OCI-LY3 (cell line): Measurements from ENCODE around the gene ALDH1B1.

ENCODE experiments used
- H2AFZ ChIP-seq: fragments of 200-600, 300-600 bp; shearing (Covaris generic); 2 replicates; pipeline ENCODE4 v1.6.0; 2014; ENCODE audit warnings: antibody characterized with exemption, low read depth, low read length
- H3K27ac ChIP-seq: fragments of 200-600, 300-600 bp; sonication (generic); 2 replicates; pipeline ENCODE4 v1.5.1; 2014; ENCODE audit warnings: mild to moderate bottlenecking, low read length, moderate library complexity, mixed read lengths
- H3K27me3 ChIP-seq: fragments of 200-600, 300-600 bp; sonication (generic); 2 replicates; pipeline ENCODE4 v1.6.1; 2014; ENCODE audit warnings: low read depth, low read length, mixed read lengths
- H3K36me3 ChIP-seq: fragments of 200-600, 300-600 bp; sonication (generic); replicated peaks from 2 replicates; pipeline ENCODE3; 2014; ENCODE audit warnings: low read depth, low read length, mixed read lengths
- H3K4me1 ChIP-seq: fragments of 300-600, 200-600 bp; sonication (generic); 2 replicates; pipeline ENCODE4 v1.6.1; 2014; ENCODE audit warnings: low read length, mixed read lengths
- H3K4me2 ChIP-seq: fragments of 200-600, 300-600 bp; sonication (generic); 2 replicates; pipeline ENCODE4 v1.6.1; 2014; ENCODE audit warnings: low read length, mixed read lengths
- H3K4me3 ChIP-seq: fragments of 300-600, 200-600 bp; sonication (generic); 2 replicates; pipeline ENCODE4 v1.5.1; 2014; ENCODE audit warnings: antibody characterized with exemption, mild to moderate bottlenecking, low read length, moderate library complexity
- H3K79me2 ChIP-seq: fragments of 300-600, 200-600 bp; shearing (Covaris generic); 2 replicates; pipeline ENCODE4 v1.6.1; 2014; ENCODE audit warnings: mild to moderate bottlenecking, low read length, mixed read lengths
- H3K9ac ChIP-seq: fragments of 300-600, 200-600 bp; shearing (Covaris generic); 2 replicates; pipeline ENCODE4 v1.6.0; 2014; ENCODE audit warnings: mild to moderate bottlenecking, low read length, moderate library complexity
- H3K9me3 ChIP-seq: fragments of 200-600, 300-600 bp; shearing (Covaris generic); 2 replicates; pipeline ENCODE4 v1.6.1; 2014; ENCODE audit warnings: low read length, mixed read lengths; ENCODE audit not compliant: insufficient read depth
- H4K20me1 ChIP-seq: fragments of 200-600, 300-600 bp; sonication (generic); 2 replicates; pipeline ENCODE4 v1.6.1; 2016; ENCODE audit warnings: low read length, mixed read lengths; ENCODE audit not compliant: insufficient read depth
- EZH2phosphoT487 ChIP-seq: fragments of 200-600 bp; shearing (Covaris generic); IDR thresholded peaks from 2 replicates; pipeline ENCODE4 v1.6.1; 2018; ENCODE audit warnings: antibody characterized with exemption, mixed run types, low read depth
- TF ChIP-seq, protein P1 (sequence below): fragments of 200-600, 300-600 bp; sonication (generic); IDR thresholded peaks from 2 replicates; pipeline ENCODE4 v1.5.1; 2014; ENCODE audit warnings: antibody characterized with exemption, low read length, low read depth

ALDH1B1 gene

DNA sequence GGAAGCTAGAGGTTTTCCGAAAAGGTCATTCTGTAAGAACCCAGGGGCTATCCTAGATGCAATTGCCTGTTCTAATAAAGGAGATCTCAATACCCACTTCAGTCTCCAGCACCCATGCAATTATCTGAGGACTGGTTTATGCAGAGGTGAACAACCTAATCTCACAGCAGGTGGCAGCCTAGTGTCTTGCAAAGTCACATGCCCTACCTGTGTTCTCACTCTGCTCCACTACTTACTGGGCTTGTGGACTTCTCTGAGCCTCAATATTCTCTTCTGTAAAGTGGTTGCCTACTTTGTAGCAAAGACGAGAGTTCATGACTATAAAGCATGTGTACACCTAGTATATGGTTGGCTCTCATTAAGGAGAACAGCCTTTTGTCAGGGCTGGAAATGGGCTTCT, 21.0 kb upstream of the ALDH1B1 start:
- peaks cover 6% of the 10 kb centered on the region; the same call in 1 of the 2 replicates for H3K4me1 ChIP-seq
- no peak overlapping the region for H2AFZ ChIP-seq
- no peaks in the 10 kb centered on the region for H3K79me2 ChIP-seq
- no peaks in the 10 kb centered on the region for H3K36me3 ChIP-seq
- TF ChIP-seq EZH2phosphoT487: no peak
- TF ChIP-seq, protein P1, sequence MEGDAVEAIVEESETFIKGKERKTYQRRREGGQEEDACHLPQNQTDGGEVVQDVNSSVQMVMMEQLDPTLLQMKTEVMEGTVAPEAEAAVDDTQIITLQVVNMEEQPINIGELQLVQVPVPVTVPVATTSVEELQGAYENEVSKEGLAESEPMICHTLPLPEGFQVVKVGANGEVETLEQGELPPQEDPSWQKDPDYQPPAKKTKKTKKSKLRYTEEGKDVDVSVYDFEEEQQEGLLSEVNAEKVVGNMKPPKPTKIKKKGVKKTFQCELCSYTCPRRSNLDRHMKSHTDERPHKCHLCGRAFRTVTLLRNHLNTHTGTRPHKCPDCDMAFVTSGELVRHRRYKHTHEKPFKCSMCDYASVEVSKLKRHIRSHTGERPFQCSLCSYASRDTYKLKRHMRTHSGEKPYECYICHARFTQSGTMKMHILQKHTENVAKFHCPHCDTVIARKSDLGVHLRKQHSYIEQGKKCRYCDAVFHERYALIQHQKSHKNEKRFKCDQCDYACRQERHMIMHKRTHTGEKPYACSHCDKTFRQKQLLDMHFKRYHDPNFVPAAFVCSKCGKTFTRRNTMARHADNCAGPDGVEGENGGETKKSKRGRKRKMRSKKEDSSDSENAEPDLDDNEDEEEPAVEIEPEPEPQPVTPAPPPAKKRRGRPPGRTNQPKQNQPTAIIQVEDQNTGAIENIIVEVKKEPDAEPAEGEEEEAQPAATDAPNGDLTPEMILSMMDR: peak; percentile 68
- no peak overlapping the region for H3K9ac ChIP-seq
- no peaks in the 10 kb centered on the region for H4K20me1 ChIP-seq
- H3K4me2 ChIP-seq: no peak overlapping the region
- no peaks in the 10 kb centered on the region for H3K9me3 ChIP-seq
- H3K4me3 ChIP-seq: no peak overlapping the region
- H3K27ac ChIP-seq: no peak overlapping the region
- peaks cover 20% of the 10 kb centered on the region for H3K27me3 ChIP-seq

DNA sequence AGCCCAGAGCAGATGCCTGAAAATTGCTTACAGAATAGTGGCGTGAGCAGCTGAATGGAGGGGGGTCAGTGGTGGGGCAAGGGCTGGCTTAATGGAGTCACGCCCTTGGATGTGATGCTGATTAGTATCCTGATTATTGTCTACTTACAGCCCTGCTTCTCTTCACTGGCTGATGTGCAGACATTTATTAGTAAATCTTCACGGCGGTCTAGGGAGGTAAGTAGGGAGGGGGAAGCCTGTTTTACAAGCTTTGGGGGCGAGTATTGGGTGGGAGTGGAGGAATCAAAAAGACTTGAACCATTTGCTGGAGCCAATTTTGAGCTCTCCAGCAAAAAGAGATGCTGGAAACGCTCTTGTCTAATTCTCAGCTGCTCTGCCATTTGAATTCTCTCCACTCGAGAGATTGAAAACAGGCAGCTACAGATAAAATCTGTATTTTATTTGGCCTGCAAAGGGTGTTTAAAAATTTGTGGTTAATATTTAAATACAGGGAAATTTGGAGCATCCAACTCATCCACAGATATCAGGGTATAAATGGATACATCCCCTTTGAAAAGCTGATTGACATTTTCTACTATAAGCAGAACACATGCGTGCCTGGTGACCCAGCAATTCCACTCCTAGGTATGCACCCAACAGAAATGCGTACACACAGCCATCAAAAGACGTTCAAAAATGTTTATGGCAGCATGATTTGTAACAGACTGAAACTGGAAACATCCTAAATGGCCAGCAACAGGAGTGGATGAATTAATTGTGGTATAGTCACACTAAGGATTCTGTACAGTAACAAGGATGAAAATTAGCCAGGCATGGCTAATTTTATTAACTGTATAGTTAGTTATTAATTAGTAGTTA, 19.5 kb upstream of the ALDH1B1 start:
- Histone ChIP-seq H2AFZ (no peak overlapping the region), H3K4me2 (no peak overlapping the region), H3K4me3 (no peak overlapping the region), H4K20me1 (no peaks in the 10 kb centered on the region), H3K27ac (no peak overlapping the region), H3K79me2 (no peaks in the 10 kb centered on the region), H3K36me3 (no peaks in the 10 kb centered on the region), H3K4me1 (peaks cover 6% of the 10 kb centered on the region; the same call in 1 of the 2 replicates), H3K9me3 (no peaks in the 10 kb centered on the region), H3K27me3 (peaks cover 20% of the 10 kb centered on the region), H3K9ac (no peak overlapping the region)
- TF ChIP-seq, protein P1: no peak

DNA sequence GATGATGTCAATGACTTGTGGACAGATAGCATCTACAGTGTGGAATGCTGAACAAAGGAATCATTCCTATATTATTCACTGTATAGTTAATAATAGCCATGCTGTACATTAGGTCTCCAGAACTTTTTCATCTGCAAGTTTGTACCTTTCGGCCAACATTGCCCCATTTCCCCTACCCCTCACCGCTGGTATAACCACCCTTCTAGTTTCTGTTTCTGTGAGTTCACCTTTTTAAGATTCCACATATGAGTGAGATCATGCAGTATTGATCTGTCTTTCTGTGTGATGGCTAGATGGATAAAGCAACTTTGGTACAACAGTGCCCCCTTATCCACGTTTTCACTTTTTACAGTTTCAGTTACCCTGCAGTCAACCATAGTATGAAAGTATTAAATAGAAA, 18.8 kb upstream of the ALDH1B1 start:
- peaks cover 20% of the 10 kb centered on the region for H3K27me3 ChIP-seq

More for the DNA sequence above, 18.8 kb upstream of the ALDH1B1 start:
- H3K79me2 ChIP-seq: no peaks in the 10 kb centered on the region
- no peak overlapping the region for H3K9ac ChIP-seq
- H4K20me1 ChIP-seq: no peaks in the 10 kb centered on the region
- H3K4me3 ChIP-seq: no peak overlapping the region
- H3K4me2 ChIP-seq: no peak overlapping the region; the same call in 1 of the 2 replicates
- no peak overlapping the region for H3K27ac ChIP-seq
- H2AFZ ChIP-seq: no peak overlapping the region
- H3K36me3 ChIP-seq: no peaks in the 10 kb centered on the region
- no peak for TF ChIP-seq EZH2phosphoT487
- TF ChIP-seq, protein P1: peak; percentile 17
- H3K4me1 ChIP-seq: peaks cover 6% of the 10 kb centered on the region; the same call in 1 of the 2 replicates
- H3K9me3 ChIP-seq: no peaks in the 10 kb centered on the region
